ENCODE results near the gene RIC3. TPM values are rescaled to one million over a fixed set of nuclear protein-coding genes. Genes with fewer than 3 reads are reported as not detected.

The RIC3 gene
- total and polyA plus RNA-seq, 2 of the 8 experiments (the other 6 are each of a cell fraction or from before 2014, with no cell fraction given), result 6.4 to 15.5 TPM

DNA sequence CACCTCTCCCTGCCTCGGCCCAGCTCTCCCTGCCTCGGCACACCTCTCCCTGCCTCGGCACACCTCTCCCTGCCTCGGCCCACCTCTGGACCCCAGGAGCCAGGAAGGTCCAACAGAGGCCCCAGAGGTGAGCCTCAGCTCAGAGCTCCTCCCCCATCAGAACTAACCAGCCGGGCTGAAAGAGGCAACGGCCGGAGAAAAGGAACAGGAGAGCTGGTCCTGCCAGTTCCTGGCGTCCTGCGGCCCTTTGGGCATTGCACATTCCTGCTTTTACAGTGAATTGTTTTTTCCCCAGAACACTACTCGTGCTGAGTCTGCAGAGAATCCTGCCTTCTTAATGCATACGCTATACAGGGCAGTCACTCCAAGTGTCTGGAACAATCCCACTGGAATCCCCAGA is 49.1 kb upstream of the RIC3 start:
- no peak for DNase-seq (ENCODE audit: low read depth in 1 of 2, low spot score in 2 of 2)
- ChIA-PET CTCF (ENCODE audit: partially characterized antibody) (interaction anchor here (0.6 to 21.8 kb wide), 13 partner anchors 8 to 359 kb away, joined by 3 to 342 read pairs (median 34); partner anchors contain the start of gene LMO1), POLR2A (ENCODE audit: partially characterized antibody) (interaction anchor here (1.2 kb wide), 1 partner anchor 11 kb away, joined by 3 read pairs; no protein-coding TSS in a partner anchor)
- Histone ChIP-seq H2AFZ (ENCODE audit: low read length) (no peak overlapping the region), H3K4ac (replicated peaks; ENCODE audit: insufficient read length, low read depth, low read length) (no peak overlapping the region), H2BK15ac (ENCODE audit: low read length) (no peak overlapping the region), H3K4me3 (ENCODE audit: extremely low read depth in 1 of 4, insufficient read depth in 2 of 4, low read depth in 3 of 4, low read length in 4 of 4) (no peak overlapping the region), H3K9ac (replicated peaks in 1 of 4; ENCODE audit: extremely low read depth in 1 of 4, low read depth in 3 of 4, low read length in 3 of 4) (no peak overlapping the region), H4K5ac (ENCODE audit: insufficient read length, low read depth, low read length) (no peak overlapping the region), H2BK120ac (replicated peaks; ENCODE audit: low read depth, low read length) (no peak overlapping the region), H3K56ac (replicated peaks; ENCODE audit: insufficient read length, low read depth, low read length) (no peak overlapping the region), H3K79me2 (ENCODE audit: control insufficient read depth in 1 of 2, insufficient read depth in 2 of 2, low read length in 2 of 2) (no peaks in the 10 kb centered on the region), H2AK5ac (ENCODE audit: low read depth, low read length) (no peak overlapping the region), H4K91ac (replicated peaks; ENCODE audit: insufficient read length, low read length) (no peak overlapping the region), H3K18ac (ENCODE audit: extremely low read depth, low read length) (no peak overlapping the region), H3K23me2 (ENCODE audit: low read depth, low read length) (no peaks in the 10 kb centered on the region), H3K27me3 (replicated peaks in 1 of 4; ENCODE audit: control insufficient read depth in 3 of 4, extremely low read depth in 1 of 4, insufficient read depth in 3 of 4, low read length in 3 of 4) (no peaks in the 10 kb centered on the region; a peak in 1 of 7 replicates), H3K9me3 (ENCODE audit: insufficient read depth in 2 of 2, low read depth in 1 of 2, low read length in 1 of 2) (no peaks in the 10 kb centered on the region), H2BK5ac (ENCODE audit: low read depth, low read length) (no peak overlapping the region), H3K4me2 (ENCODE audit: insufficient read depth in 1 of 2, low read depth in 2 of 2, low read length in 2 of 2) (no peak overlapping the region), H2BK12ac (ENCODE audit: low read depth, low read length) (no peak overlapping the region), H3K79me1 (ENCODE audit: low read depth, low read length) (no peaks in the 10 kb centered on the region), H4K20me1 (replicated peaks in 1 of 2; ENCODE audit: control insufficient read depth in 1 of 2, insufficient read depth in 2 of 2, low read length in 2 of 2) (no peaks in the 10 kb centered on the region), H4K8ac (ENCODE audit: extremely low read depth, insufficient read depth, low read length) (no peak overlapping the region), H3K4me1 (replicated peaks in 1 of 4; ENCODE audit: control insufficient read depth in 3 of 4, insufficient read depth in 4 of 4, low read length in 3 of 4) (no peaks in the 10 kb centered on the region; a peak in 1 of 7 replicates), H2BK20ac (ENCODE audit: low read length) (no peak overlapping the region), H3K23ac (ENCODE audit: insufficient read length) (no peak overlapping the region), H3K36me3 (ENCODE audit: control insufficient read depth in 2 of 4, insufficient read depth in 4 of 4, low read length in 3 of 4) (no peaks in the 10 kb centered on the region), H3K14ac (ENCODE audit: insufficient read length) (no peak overlapping the region), H3K27ac (ENCODE audit: low read depth, low read length) (no peak overlapping the region; the same call in 1 of the 2 replicates)
- no peak for TF ChIP-seq RAD21 (IDR thresholded peaks at IDR 0.05 in 1 of 2, conservative IDR thresholded peaks at IDR 0.05 in 1 of 2; ENCODE audit: low read depth in 2 of 2, low read length in 2 of 2)
- no peak for TF ChIP-seq CHD1 (IDR thresholded peaks at IDR 0.05; ENCODE audit: low read depth, low read length)
- no peak for TF ChIP-seq YY1 (IDR thresholded peaks at IDR 0.05; ENCODE audit: low read depth, low read length)
- TF ChIP-seq SIN3A (conservative IDR thresholded peaks at IDR 0.05 in 1 of 2, IDR thresholded peaks at IDR 0.05 in 1 of 2; ENCODE audit: low read depth in 1 of 2, low read length in 2 of 2), result no peak
- no peak for TF ChIP-seq SP2 (IDR thresholded peaks at IDR 0.05; ENCODE audit: low read length)
- no peak for TF ChIP-seq RBBP5 (IDR thresholded peaks at IDR 0.05; ENCODE audit: borderline replicate concordance, low read depth, low read length)
- TF ChIP-seq, protein P1, sequence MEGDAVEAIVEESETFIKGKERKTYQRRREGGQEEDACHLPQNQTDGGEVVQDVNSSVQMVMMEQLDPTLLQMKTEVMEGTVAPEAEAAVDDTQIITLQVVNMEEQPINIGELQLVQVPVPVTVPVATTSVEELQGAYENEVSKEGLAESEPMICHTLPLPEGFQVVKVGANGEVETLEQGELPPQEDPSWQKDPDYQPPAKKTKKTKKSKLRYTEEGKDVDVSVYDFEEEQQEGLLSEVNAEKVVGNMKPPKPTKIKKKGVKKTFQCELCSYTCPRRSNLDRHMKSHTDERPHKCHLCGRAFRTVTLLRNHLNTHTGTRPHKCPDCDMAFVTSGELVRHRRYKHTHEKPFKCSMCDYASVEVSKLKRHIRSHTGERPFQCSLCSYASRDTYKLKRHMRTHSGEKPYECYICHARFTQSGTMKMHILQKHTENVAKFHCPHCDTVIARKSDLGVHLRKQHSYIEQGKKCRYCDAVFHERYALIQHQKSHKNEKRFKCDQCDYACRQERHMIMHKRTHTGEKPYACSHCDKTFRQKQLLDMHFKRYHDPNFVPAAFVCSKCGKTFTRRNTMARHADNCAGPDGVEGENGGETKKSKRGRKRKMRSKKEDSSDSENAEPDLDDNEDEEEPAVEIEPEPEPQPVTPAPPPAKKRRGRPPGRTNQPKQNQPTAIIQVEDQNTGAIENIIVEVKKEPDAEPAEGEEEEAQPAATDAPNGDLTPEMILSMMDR (IDR thresholded peaks at IDR 0.05; ENCODE audit: control extremely low read depth in 1 of 3, insufficient read depth in 1 of 3, low read depth in 1 of 3, low read length in 3 of 3), result no peak
- no peak for TF ChIP-seq POLR2AphosphoS5 (IDR thresholded peaks at IDR 0.05; ENCODE audit: low read depth, low read length)
- no peak for TF ChIP-seq TCF12 (IDR thresholded peaks at IDR 0.05; ENCODE audit: low read depth, low read length)
- TF ChIP-seq HDAC6 (IDR thresholded peaks at IDR 0.05; ENCODE audit: low read depth, low read length), result no peak
- 90% methylated on average over 11 of the region's 11 CpGs; no CpG with 5 or more reads in 1 of the 2 experiments for WGBS, 2 experiments (ENCODE audit: extremely low coverage in 1 of 2, insufficient coverage in 1 of 2, insufficient read length in 1 of 2, insufficient replicate concordance in 2 of 2, low coverage in 1 of 2, low lambda C conversion rate in 2 of 2, missing lambda C conversion rate in 1 of 2)
- no peak for FAIRE-seq
